Osteoblast (primary cell): ENCODE data around the gene FIBIN. TPM values are rescaled to one million over a fixed set of nuclear protein-coding genes. Genes with fewer than 3 reads are reported as not detected.

ENCODE experiments used
- DNase-seq: peaks from one replicate; pipeline ENCODE4 v3.0.0; 2011; ENCODE audit warnings: low spot score, mixed read lengths; ENCODE audit not compliant: insufficient read length; ENCODE audit errors: missing footprints
- H2AFZ ChIP-seq: 2 replicates; pipeline ENCODE4 v1.6.0; 2011; ENCODE audit warnings: mild to moderate bottlenecking, low read length
- H3K27ac ChIP-seq: 2 replicates; pipeline ENCODE4 v1.5.1; 2011; ENCODE audit warnings: mild to moderate bottlenecking, low read depth, low read length, moderate library complexity
- H3K27me3 ChIP-seq: 2 replicates; pipeline ENCODE4 v1.6.0; 2012; ENCODE audit warnings: mild to moderate bottlenecking, control low read depth, inconsistent platforms, low read length, moderate library complexity; ENCODE audit not compliant: insufficient read depth
- H3K36me3 ChIP-seq: 2 replicates; pipeline ENCODE4 v1.5.1; 2011; ENCODE audit warnings: mild to moderate bottlenecking, low read length, control low read depth, moderate library complexity; ENCODE audit not compliant: insufficient read depth
- H3K4me1 ChIP-seq: 2 replicates; pipeline ENCODE4 v1.5.1; 2011; ENCODE audit warnings: mild to moderate bottlenecking, low read length, control low read depth, moderate library complexity; ENCODE audit not compliant: insufficient read depth
- H3K4me2 ChIP-seq: 2 replicates; pipeline ENCODE4 v1.6.0; 2011; ENCODE audit warnings: mild to moderate bottlenecking, low read length; ENCODE audit not compliant: insufficient read depth
- H3K4me3 ChIP-seq: fragments of 200-600 bp; sonication (generic); 3 replicates; pipeline ENCODE4 v1.5.1; 2012; ENCODE audit warnings: mild to moderate bottlenecking, low read length, inconsistent platforms; ENCODE audit not compliant: insufficient read depth
- H3K79me2 ChIP-seq: 2 replicates; pipeline ENCODE4 v1.6.0; 2012; ENCODE audit warnings: mild to moderate bottlenecking, low read length, control low read depth, inconsistent platforms; ENCODE audit not compliant: insufficient read depth
- H3K9me3 ChIP-seq: 2 replicates; pipeline ENCODE4 v1.5.1; 2011; ENCODE audit warnings: low read depth, low read length, control low read depth
- H4K20me1 ChIP-seq: 2 replicates; pipeline ENCODE4 v1.6.0; 2012; ENCODE audit warnings: mild to moderate bottlenecking, low read length, control low read depth; ENCODE audit not compliant: insufficient read depth
- total RNA-seq: library from RNA; depleted of rRNA; stranded (reverse); fragments of >200 nt; gene quantifications from 2 replicates; pipeline ENCODE4 v1.2.3, GENCODE V29; 2012
- TF ChIP-seq, protein P1 (sequence below): IDR thresholded peaks from 2 replicates; pipeline ENCODE4 v1.5.1; 2011; ENCODE audit warnings: mild to moderate bottlenecking, low read depth, low read length, moderate library complexity; ENCODE audit errors: extremely low read depth

The FIBIN gene
- total RNA-seq, 1 donor, result 30.0 TPM

DNA sequence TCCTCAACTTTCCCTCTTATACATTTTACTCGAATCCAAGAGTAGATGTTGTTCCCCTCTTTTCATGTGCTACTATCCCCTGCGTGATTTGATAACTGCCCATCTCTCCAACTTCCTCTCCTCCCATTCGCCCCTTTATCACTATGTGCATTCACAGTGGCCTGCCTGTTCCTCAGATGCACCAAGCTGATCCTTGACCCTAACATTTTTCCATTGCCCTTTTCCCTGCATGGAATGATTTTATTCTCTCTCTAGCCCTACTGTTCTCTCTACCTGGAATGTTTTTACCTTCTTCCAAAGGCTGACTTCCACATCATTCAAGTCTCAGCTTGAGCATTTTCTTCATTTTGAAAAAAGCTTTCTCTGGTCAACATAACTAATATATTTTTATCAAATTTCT, 31.0 kb downstream of the FIBIN start:
- DNase-seq, result no peak
- Histone ChIP-seq H2AFZ (no peak overlapping the region), H3K9me3 (no peaks in the 10 kb centered on the region), H3K27ac (no peak overlapping the region), H3K36me3 (no peaks in the 10 kb centered on the region), H3K4me1 (peaks cover 4% of the 10 kb centered on the region), H3K4me2 (no peak overlapping the region), H3K27me3 (no peaks in the 10 kb centered on the region), H4K20me1 (no peaks in the 10 kb centered on the region), H3K79me2 (no peaks in the 10 kb centered on the region), H3K4me3 (no peak overlapping the region)
- TF ChIP-seq, protein P1, sequence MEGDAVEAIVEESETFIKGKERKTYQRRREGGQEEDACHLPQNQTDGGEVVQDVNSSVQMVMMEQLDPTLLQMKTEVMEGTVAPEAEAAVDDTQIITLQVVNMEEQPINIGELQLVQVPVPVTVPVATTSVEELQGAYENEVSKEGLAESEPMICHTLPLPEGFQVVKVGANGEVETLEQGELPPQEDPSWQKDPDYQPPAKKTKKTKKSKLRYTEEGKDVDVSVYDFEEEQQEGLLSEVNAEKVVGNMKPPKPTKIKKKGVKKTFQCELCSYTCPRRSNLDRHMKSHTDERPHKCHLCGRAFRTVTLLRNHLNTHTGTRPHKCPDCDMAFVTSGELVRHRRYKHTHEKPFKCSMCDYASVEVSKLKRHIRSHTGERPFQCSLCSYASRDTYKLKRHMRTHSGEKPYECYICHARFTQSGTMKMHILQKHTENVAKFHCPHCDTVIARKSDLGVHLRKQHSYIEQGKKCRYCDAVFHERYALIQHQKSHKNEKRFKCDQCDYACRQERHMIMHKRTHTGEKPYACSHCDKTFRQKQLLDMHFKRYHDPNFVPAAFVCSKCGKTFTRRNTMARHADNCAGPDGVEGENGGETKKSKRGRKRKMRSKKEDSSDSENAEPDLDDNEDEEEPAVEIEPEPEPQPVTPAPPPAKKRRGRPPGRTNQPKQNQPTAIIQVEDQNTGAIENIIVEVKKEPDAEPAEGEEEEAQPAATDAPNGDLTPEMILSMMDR, result no peak

- no peaks in the 10 kb centered on the region for H4K20me1 ChIP-seq
- H3K79me2 ChIP-seq, result no peaks in the 10 kb centered on the region
- TF ChIP-seq, protein P1, result no peak
- H3K9me3 ChIP-seq, result no peaks in the 10 kb centered on the region
- no peak overlapping the region for H2AFZ ChIP-seq
- H3K36me3 ChIP-seq, result no peaks in the 10 kb centered on the region
- H3K4me3 ChIP-seq, result no peak overlapping the region
- peaks cover 4% of the 10 kb centered on the region for H3K4me1 ChIP-seq
- no peak for DNase-seq
- H3K4me2 ChIP-seq, result no peak overlapping the region
- H3K27ac ChIP-seq, result no peak overlapping the region
- no peaks in the 10 kb centered on the region for H3K27me3 ChIP-seq
These were observed 31.5 kb downstream of the FIBIN start for GRCh38 chr11:27025312-27025955.

- Histone ChIP-seq H3K27ac (no peak overlapping the region), H4K20me1 (no peaks in the 10 kb centered on the region), H3K79me2 (no peaks in the 10 kb centered on the region), H3K9me3 (no peaks in the 10 kb centered on the region), H2AFZ (no peak overlapping the region), H3K4me1 (peaks cover 4% of the 10 kb centered on the region), H3K4me2 (no peak overlapping the region), H3K4me3 (no peak overlapping the region), H3K36me3 (no peaks in the 10 kb centered on the region), H3K27me3 (no peaks in the 10 kb centered on the region)
- DNase-seq, result no peak
- TF ChIP-seq, protein P1, result no peak
These were observed 32.2 kb downstream of the FIBIN start for GRCh38 chr11:27025957-27026733.

DNA sequence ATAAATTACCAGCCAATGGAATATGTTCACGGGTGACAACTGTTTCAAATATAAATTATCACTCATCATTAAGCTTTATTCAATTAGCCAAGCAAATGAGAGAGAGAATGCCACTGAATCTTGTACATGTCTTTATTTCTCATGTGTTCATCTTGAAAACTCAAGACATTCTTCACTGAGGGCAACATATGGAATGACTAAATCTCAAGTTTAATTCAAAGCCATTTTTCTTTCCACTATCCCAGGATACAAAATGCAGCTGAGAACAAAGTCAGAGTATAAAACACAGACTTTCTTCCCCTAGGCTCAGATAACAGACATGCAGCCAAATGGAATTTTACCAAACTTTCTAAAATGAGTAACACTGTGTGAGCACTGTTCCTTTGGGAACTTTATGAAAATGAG, 34.7 kb downstream of the FIBIN start:
- H3K4me1 ChIP-seq, result peaks cover 4% of the 10 kb centered on the region
- H3K27ac ChIP-seq, result no peak overlapping the region
- TF ChIP-seq, protein P1, result no peak
- no peaks in the 10 kb centered on the region for H3K27me3 ChIP-seq
- no peaks in the 10 kb centered on the region for H4K20me1 ChIP-seq
- no peak overlapping the region for H3K4me2 ChIP-seq
- no peaks in the 10 kb centered on the region for H3K36me3 ChIP-seq
- no peak overlapping the region for H2AFZ ChIP-seq
- no peaks in the 10 kb centered on the region for H3K9me3 ChIP-seq
- H3K4me3 ChIP-seq, result no peak overlapping the region
- no peaks in the 10 kb centered on the region for H3K79me2 ChIP-seq
- peak; percentile 27 for DNase-seq
